ENCODE data around the gene SEPTIN5. TPM values are rescaled to one million over a fixed set of nuclear protein-coding genes. Genes with fewer than 3 reads are reported as not detected.

Gene SEPTIN5
- polyA plus RNA-seq, 1 of the 3 experiments (the other 2 are of a cell fraction), result 14.0 TPM

DNA sequence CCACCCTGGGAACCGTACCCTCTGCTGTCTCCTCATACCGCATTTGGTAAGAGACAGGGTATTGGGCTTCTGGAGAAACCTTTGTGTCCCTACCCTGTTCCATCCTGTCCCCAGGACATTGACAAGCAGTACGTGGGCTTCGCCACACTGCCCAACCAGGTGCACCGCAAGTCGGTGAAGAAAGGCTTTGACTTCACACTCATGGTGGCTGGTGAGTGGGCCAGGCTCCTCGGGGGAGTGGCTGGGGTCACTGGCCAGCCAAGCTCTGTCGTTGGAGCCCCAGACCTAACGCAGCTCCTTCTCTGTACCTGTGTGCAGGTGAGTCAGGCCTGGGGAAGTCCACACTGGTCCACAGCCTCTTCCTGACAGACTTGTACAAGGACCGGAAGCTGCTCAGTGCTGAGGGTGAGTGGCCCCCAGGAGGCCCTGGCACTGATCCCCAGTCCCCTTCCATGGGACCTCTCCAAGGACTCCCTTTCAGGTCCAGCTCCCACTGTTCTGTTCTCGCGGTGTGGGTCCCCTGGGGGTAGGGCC, 5.3 kb downstream of the SEPTIN5 start:
- no peak for DNase-seq
- no peak overlapping the region for H2AFZ ChIP-seq (ENCODE audit: low read depth)
- ChIA-PET POLR2A (no interaction called here), CTCF (interaction anchor here (1.0 to 4.0 kb wide), 7 partner anchors 11 to 191 kb away, joined by 3 to 42 read pairs (median 5); no protein-coding TSS in a partner anchor)
- no peaks in the 10 kb centered on the region for H3K9me2 ChIP-seq
- H3K36me3 ChIP-seq (replicated peaks in 1 of 2; ENCODE audit: control insufficient read depth in 1 of 2, insufficient read depth in 2 of 2, low read length in 1 of 2), result peaks cover 0 to 5% of the 10 kb centered on the region in 2 experiments
- H3K79me2 ChIP-seq (ENCODE audit: insufficient read depth), result no peaks in the 10 kb centered on the region
- TF ChIP-seq RAD21 (IDR thresholded peaks at IDR 0.05; ENCODE audit: low read length) (no peak), EZH2phosphoT487 (IDR thresholded peaks at IDR 0.05; ENCODE audit: borderline replicate concordance, low read depth) (no peak), GATA2 (CRISPR knock-in tag; IDR thresholded peaks at IDR 0.05) (no peak), GABPA (IDR thresholded peaks at IDR 0.05; ENCODE audit: low read depth) (no peak), TAF1 (IDR thresholded peaks at IDR 0.05; ENCODE audit: borderline replicate concordance, low read depth, low read length) (no peak), TEAD4 (IDR thresholded peaks at IDR 0.05; ENCODE audit: borderline replicate concordance, insufficient read depth) (no peak), USF2 (IDR thresholded peaks at IDR 0.05; ENCODE audit: borderline replicate concordance, low read depth, low read length) (no peak), MEF2A (IDR thresholded peaks at IDR 0.05; ENCODE audit: borderline replicate concordance, low read depth) (no peak), FOXM1 (IDR thresholded peaks at IDR 0.05; ENCODE audit: low read depth) (no peak), POLR2AphosphoS5 (IDR thresholded peaks at IDR 0.05; ENCODE audit: low read depth, low read length) (no peak), FOSL2 (IDR thresholded peaks at IDR 0.05; ENCODE audit: borderline replicate concordance, low read depth) (no peak), RCOR1 (IDR thresholded peaks at IDR 0.05; ENCODE audit: low read length) (no peak), ELF1 (IDR thresholded peaks at IDR 0.05) (no peak), SMC3 (IDR thresholded peaks at IDR 0.05; ENCODE audit: low read depth, low read length) (no peak)
- TF ChIP-seq, protein P1, sequence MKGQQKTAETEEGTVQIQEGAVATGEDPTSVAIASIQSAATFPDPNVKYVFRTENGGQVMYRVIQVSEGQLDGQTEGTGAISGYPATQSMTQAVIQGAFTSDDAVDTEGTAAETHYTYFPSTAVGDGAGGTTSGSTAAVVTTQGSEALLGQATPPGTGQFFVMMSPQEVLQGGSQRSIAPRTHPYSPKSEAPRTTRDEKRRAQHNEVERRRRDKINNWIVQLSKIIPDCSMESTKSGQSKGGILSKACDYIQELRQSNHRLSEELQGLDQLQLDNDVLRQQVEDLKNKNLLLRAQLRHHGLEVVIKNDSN (IDR thresholded peaks at IDR 0.05; ENCODE audit: borderline replicate concordance, low read depth), result no peak
- TF ChIP-seq, protein P2, sequence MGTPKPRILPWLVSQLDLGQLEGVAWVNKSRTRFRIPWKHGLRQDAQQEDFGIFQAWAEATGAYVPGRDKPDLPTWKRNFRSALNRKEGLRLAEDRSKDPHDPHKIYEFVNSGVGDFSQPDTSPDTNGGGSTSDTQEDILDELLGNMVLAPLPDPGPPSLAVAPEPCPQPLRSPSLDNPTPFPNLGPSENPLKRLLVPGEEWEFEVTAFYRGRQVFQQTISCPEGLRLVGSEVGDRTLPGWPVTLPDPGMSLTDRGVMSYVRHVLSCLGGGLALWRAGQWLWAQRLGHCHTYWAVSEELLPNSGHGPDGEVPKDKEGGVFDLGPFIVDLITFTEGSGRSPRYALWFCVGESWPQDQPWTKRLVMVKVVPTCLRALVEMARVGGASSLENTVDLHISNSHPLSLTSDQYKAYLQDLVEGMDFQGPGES (IDR thresholded peaks at IDR 0.05; ENCODE audit: low read depth, low read length), result no peak
- TF ChIP-seq, protein P3, sequence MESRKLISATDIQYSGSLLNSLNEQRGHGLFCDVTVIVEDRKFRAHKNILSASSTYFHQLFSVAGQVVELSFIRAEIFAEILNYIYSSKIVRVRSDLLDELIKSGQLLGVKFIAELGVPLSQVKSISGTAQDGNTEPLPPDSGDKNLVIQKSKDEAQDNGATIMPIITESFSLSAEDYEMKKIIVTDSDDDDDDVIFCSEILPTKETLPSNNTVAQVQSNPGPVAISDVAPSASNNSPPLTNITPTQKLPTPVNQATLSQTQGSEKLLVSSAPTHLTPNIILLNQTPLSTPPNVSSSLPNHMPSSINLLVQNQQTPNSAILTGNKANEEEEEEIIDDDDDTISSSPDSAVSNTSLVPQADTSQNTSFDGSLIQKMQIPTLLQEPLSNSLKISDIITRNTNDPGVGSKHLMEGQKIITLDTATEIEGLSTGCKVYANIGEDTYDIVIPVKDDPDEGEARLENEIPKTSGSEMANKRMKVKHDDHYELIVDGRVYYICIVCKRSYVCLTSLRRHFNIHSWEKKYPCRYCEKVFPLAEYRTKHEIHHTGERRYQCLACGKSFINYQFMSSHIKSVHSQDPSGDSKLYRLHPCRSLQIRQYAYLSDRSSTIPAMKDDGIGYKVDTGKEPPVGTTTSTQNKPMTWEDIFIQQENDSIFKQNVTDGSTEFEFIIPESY (IDR thresholded peaks at IDR 0.05; ENCODE audit: borderline replicate concordance, low read depth), result no peak
- no peak overlapping the region for H3K27ac ChIP-seq (ENCODE audit: low read depth in 2 of 2, low read length in 1 of 2)
- peaks cover 0 to 34% of the 10 kb centered on the region in 2 experiments; a peak in 1 of 4 replicates for H3K4me1 ChIP-seq (ENCODE audit: control insufficient read depth in 1 of 2, insufficient read depth in 2 of 2, low read depth in 1 of 2, low read length in 1 of 2)
- H4K20me1 ChIP-seq (ENCODE audit: insufficient read depth), result no peaks in the 10 kb centered on the region
- H3K9ac ChIP-seq, result no peak overlapping the region
- no peak overlapping the region for H3K4me3 ChIP-seq (ENCODE audit: low read depth in 2 of 2, low read length in 1 of 2)
- H3K27me3 ChIP-seq (ENCODE audit: insufficient read depth), result no peaks in the 10 kb centered on the region
- H3K4me2 ChIP-seq, result no peak overlapping the region
- no peaks in the 10 kb centered on the region for H3K9me3 ChIP-seq
- 99% methylated on average over 7 of the region's 12 CpGs for WGBS (ENCODE audit: low lambda C conversion rate)
- no peaks in the 10 kb centered on the region for H3F3A ChIP-seq (replicated peaks; ENCODE audit: insufficient read depth)
